Effector CD4-positive, alpha-beta T cell (primary cell): Measurements from ENCODE around the gene KERA.

Source experiments
- DNase-seq: peaks from one replicate; pipeline ENCODE4 v3.0.0-alpha.2; 2020

KERA gene

DNA sequence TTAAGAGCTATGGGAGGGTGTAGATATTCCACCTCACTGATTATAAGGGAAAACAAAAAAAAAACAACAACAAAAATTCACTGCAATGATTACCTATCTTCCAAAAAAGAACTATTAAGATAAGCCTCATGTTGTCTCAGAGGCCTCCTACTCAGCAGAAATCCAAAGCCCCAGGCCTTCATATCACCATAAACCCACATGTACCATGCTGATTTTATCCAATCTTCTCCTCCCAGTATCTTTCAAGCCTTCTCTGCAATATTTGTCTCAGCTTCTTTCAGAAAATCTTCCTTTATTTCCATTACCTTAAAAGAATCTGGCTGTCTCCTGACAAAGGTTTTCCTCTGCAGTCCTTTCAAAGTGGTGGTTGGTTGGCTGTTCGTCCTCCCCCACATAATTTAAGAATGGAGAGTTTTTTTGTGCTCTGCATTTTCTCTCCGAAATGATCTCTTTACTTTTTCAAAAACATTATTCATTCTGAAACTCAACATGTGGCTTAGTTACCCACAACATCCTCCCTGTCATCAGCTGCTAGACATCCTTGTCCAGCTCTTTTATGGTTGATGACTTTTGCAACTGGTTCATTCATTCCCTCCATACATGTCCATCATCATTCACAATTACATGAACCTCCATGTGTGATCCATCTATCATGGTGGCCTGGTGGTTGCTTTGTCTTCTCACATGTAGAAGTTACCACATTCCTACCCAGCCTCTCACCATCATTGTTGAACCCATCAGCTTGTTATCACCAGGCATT is 50.1 kb downstream of the KERA start:
- DNase-seq, result no peak

DNA sequence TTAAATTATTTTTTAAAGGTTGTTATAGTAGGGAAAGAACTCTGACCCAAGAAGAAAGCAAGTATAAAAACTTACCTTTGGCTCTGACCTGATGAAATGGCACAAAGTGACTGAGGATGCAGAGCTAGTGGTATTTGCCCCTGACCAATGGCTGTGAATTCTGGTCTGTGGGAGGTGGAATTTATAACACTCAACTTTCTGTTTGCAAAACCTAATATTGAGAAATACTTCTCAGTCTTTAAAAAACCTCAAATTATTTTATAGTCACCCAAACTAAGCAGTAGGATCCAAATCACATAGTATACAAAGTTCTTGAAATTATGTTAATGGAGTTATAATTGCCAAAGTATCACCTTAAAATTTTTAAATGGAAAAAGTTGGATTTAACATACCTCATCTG is 53.0 kb downstream of the KERA start, which contains the start of gene EPYC:
Gene EPYC, minus strand, starts transcription at position 101 of the 400 bp plus-strand sequence. CDS start 2,407 bp downstream, outside the sequence.
- DNase-seq, result no peak

DNA sequence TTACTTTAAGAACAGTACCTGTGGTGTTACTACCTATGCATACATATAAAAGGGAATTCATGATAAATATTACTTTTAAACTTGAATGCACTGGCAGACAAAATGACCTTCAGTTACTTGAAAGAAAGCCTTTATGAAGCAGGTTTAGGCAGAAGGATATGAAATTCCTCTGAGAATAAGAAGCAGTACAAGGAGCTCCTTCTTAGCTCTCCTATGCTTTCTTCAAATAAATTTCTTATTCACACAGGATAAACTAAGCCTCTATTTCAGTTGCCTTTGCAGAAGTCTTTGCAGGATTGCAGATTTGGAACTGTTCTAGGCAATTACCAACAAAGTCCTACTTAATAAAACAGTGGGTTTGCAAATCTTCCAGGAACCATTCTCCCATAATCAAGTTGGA is 54.1 kb downstream of the KERA start:
- DNase-seq, result no peak

DNA sequence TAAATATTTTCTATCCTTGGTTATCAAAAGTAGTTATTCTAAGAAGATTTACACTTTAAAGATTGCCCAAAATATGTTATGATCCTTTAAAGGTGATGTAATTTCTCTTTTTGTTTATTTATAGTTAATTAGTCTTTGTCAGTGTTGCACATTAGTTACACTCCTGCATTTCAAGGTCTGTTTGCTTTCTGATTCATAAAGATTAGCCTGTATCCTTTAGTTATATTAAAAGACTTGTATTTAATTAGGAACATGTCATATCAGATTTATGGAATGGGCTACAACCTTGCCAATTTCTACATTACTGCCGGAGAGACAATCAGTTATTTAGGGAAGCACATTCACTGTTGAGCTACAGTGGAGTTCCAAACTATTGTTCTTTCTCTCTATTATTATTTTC is 56.5 kb downstream of the KERA start:
- DNase-seq, result no peak
